Measurements from ENCODE around the gene FOXO1.

FOXO1 gene

GRCh38 chr13:40568246-40569023 lies 98.0 kb downstream of the FOXO1 start:
- DNase-seq (ENCODE audit: low read depth): no peak
- no peak overlapping the region for H3K4me3 ChIP-seq (ENCODE audit: low read depth, low read length)
- TF ChIP-seq MYC (IDR thresholded peaks at IDR 0.05; ENCODE audit: low read depth, low read length) (no peak), POLR2A (IDR thresholded peaks at IDR 0.05; ENCODE audit: extremely low read depth, insufficient read length) (no peak), MAX (IDR thresholded peaks at IDR 0.05; ENCODE audit: low read depth, low read length) (no peak), CTCF (IDR thresholded peaks at IDR 0.05; ENCODE audit: low read depth, low read length) (no peak)

- no peak for DNase-seq (ENCODE audit: low read depth)
- TF ChIP-seq POLR2A (IDR thresholded peaks at IDR 0.05; ENCODE audit: extremely low read depth, insufficient read length) (no peak), MYC (IDR thresholded peaks at IDR 0.05; ENCODE audit: low read depth, low read length) (no peak), CTCF (IDR thresholded peaks at IDR 0.05; ENCODE audit: low read depth, low read length) (no peak), MAX (IDR thresholded peaks at IDR 0.05; ENCODE audit: low read depth, low read length) (no peak)
- no peak overlapping the region for H3K4me3 ChIP-seq (ENCODE audit: low read depth, low read length)
Observed at GRCh38 chr13:40566811-40567210, 99.6 kb downstream of the FOXO1 start.

- DNase-seq (ENCODE audit: low read depth): no peak
- H3K4me3 ChIP-seq (ENCODE audit: low read depth, low read length): no peak overlapping the region
- TF ChIP-seq POLR2A (IDR thresholded peaks at IDR 0.05; ENCODE audit: extremely low read depth, insufficient read length) (no peak), MYC (IDR thresholded peaks at IDR 0.05; ENCODE audit: low read depth, low read length) (no peak), CTCF (IDR thresholded peaks at IDR 0.05; ENCODE audit: low read depth, low read length) (no peak), MAX (IDR thresholded peaks at IDR 0.05; ENCODE audit: low read depth, low read length) (no peak)
Observed at GRCh38 chr13:40565282-40566148, 100.9 kb downstream of the FOXO1 start.

- H3K4me3 ChIP-seq (ENCODE audit: low read depth, low read length): no peak overlapping the region
- peak; percentile 25 for DNase-seq (ENCODE audit: low read depth)
Observed at GRCh38 chr13:40564342-40565001, 102.0 kb downstream of the FOXO1 start.

More at GRCh38 chr13:40564342-40565001, 102.0 kb downstream of the FOXO1 start:
- no peak for TF ChIP-seq CTCF (IDR thresholded peaks at IDR 0.05; ENCODE audit: low read depth, low read length)
- TF ChIP-seq MYC (IDR thresholded peaks at IDR 0.05; ENCODE audit: low read depth, low read length): no peak
- TF ChIP-seq MAX (IDR thresholded peaks at IDR 0.05; ENCODE audit: low read depth, low read length): no peak
- no peak for TF ChIP-seq POLR2A (IDR thresholded peaks at IDR 0.05; ENCODE audit: extremely low read depth, insufficient read length)
